Measurements from ENCODE around the gene DNAJC5. TPM values are rescaled to one million over a fixed set of nuclear protein-coding genes. Genes with fewer than 3 reads are reported as not detected.

Gene DNAJC5
- total RNA-seq, 4 donors from 2014 or later: 40.6 to 59.7 (median 49.7) TPM

DNA sequence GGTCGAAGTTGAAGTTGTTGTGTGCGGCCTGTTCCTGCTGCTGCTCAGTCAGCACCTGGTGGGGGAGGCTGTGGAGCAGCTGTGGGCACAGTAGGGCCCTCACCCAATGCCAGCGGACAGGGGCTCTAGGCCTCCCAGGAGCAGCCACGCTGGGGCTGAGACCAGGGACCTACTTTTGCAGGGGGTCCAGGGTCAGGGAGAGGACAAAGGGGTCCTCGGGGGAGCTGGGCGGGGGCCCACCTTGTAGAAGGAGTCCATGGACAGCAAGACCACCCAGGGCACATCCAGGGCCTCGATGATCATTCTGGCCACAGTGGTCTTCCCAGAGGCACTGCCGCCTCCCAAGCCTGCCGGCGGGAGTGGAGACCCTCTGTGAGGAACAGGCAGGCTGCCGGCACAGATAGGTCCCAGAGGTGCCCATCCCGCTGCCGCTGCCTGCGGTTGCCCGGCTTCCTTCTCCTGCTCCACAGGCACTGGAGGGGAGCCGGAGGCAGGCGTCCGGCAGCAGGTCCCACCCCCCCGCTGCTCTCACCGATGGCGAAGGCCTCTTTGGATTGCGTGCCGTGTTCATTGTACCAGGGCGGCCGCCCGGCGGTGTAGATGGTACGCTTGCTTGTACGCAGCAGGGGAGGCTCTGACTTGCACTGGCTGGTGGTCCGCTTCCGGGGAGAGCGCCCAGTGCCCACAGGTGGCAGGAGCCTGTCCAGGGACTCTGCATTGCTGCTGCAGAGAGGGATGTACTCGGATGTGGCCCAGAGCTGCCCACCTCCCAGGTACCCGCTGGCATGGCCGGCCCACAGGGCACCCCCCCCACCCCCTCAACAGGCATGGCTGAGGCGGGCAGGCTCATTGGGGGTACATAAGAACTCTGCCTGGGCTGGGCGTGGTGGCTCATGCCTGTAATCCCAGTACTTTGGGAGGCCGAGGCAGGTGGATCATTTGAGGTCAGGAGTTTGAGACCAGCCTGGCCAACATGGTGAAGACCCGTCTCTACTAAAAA, 51.3 kb downstream of the DNAJC5 start:
- no peak for DNase-seq (ENCODE audit: low spot score in 2 of 2)
- WGBS, 2 donors: 92 to 94% methylated on average over 34 to 38 of the region's 39 CpGs
- TF ChIP-seq, protein P1, sequence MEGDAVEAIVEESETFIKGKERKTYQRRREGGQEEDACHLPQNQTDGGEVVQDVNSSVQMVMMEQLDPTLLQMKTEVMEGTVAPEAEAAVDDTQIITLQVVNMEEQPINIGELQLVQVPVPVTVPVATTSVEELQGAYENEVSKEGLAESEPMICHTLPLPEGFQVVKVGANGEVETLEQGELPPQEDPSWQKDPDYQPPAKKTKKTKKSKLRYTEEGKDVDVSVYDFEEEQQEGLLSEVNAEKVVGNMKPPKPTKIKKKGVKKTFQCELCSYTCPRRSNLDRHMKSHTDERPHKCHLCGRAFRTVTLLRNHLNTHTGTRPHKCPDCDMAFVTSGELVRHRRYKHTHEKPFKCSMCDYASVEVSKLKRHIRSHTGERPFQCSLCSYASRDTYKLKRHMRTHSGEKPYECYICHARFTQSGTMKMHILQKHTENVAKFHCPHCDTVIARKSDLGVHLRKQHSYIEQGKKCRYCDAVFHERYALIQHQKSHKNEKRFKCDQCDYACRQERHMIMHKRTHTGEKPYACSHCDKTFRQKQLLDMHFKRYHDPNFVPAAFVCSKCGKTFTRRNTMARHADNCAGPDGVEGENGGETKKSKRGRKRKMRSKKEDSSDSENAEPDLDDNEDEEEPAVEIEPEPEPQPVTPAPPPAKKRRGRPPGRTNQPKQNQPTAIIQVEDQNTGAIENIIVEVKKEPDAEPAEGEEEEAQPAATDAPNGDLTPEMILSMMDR (IDR thresholded peaks at IDR 0.05): no peak
- no peak for TF ChIP-seq POLR2A (IDR thresholded peaks at IDR 0.05)
- H3K4me3 ChIP-seq (ENCODE audit: low read depth, poor library complexity, severe bottlenecking): no peak overlapping the region
- intact Hi-C loops (cut with DNase I; ENCODE audit: low total_unique reads): no loop called here

DNA sequence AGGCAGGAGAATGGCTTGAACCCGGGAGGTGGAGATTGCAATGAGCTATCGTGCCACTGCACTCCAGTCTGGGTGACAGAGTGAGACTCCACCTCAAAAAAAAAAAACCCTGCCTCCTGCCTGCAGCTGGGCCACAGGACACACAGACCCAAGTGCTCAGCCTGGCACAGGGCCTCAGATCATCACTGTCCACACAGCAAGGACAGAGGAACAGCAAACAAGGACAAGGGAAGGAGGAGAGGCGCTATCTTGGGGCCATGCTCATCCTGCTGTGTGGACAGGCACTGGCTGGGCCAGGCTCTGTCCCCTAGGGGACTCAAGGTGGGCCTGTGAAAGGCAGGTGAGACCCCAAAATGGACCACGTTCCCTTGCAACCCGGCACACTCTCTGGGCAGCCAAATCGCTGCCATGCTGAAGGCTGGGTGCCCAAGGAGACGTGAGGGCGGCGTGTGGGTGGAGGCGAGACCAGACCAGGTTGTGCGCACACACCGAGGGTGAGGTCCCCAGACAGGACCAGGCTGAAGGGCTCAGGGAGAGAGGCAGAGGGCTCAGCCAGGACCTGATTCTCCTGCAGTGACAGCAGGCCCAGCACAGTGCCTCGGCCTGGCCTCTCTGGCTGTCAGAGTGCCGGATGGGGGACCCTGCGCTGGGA, 52.2 kb downstream of the DNAJC5 start:
- intact Hi-C loops (cut with DNase I; ENCODE audit: low total_unique reads): no loop called here
- DNase-seq (ENCODE audit: low spot score in 2 of 2): no peak
- TF ChIP-seq POLR2A (IDR thresholded peaks at IDR 0.05): no peak
- TF ChIP-seq, protein P1 (IDR thresholded peaks at IDR 0.05): no peak
- 73 to 87% methylated on average over 7 to 14 of the region's 15 CpGs for WGBS, 2 donors
- H3K4me3 ChIP-seq (ENCODE audit: low read depth, poor library complexity, severe bottlenecking): no peak overlapping the region

DNA sequence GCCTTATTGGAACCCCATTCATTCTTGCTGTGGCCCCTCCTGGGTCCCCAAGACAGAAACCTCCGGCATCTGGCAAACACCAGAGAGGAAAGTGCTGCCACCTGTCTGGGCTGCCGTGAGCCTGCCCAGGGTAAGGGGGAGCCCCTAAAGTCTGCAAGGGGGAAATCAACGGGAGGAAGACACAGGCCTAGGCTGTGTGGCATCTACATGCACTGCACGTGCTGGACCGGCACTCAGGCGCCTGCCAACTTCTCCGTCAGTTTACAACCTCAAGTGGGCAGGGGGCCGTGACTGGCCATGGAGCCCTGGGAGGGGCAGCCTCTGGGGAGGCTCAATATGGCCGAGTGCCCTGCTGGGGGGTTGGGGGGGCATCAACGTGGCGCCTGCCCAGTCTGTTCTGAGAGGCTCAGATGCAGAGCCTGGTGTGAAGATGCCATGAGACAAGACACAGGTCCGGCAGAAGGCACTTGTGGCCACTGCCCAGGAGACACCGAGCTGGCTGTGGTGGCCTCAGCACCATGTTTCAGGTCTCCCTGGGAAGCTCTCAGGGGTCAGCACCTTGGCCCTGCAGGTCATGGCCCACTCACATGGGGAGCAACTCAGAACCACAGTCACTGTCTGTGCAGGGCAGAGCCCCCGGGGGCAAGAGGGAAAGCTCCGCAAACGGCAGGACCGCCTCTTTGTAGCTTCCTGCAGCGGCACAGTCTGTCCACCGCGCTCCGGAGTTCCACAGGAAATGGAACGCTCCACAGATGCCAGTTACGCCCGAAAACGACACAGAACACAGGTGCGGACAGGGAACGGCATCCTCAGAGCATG, 52.9 kb downstream of the DNAJC5 start:
- DNase-seq (ENCODE audit: low spot score in 2 of 2): no peak
- no peak overlapping the region for H3K4me3 ChIP-seq (ENCODE audit: low read depth, poor library complexity, severe bottlenecking)
- TF ChIP-seq, protein P1 (IDR thresholded peaks at IDR 0.05): no peak
- no peak for TF ChIP-seq POLR2A (IDR thresholded peaks at IDR 0.05)
- 22 to 27% methylated on average over 22 to 25 of the region's 27 CpGs for WGBS, 2 donors
- intact Hi-C loops (cut with DNase I; ENCODE audit: low total_unique reads): no loop called here

DNA sequence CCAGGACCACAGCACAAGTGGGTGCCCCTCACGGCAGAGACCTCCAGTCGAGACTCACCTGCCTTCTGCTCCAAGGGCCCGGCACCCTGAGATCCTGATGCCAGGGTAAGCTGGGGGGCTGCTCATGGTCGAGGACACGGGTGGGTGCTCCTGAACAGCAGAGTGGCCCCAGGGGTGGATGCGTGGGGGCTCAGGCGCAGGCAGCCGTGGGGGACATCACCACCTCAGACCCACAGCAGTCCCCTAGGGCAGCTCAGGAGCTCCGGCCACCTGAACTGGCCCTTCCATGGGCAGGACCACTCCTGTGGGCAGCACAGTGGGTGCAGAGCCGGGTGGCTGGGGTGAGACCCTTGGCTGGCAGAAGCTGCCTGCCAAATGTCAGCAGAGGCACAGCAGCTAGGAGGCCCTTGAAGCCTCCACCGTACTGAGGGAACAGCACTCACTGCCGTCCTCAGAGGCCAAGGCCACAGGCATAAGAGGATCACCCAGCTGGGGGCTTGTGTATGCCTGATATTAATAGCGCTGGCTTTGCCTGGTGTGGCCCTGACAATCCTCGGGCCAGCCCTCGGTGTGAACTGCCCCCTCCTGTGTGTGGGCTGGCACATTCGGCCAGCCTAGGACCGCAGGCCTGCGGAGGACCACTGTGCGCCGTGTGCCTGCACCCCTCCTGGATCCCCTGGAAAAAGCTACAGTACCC, 55.9 kb downstream of the DNAJC5 start:
- H3K4me3 ChIP-seq (ENCODE audit: low read depth, poor library complexity, severe bottlenecking): no peak overlapping the region
- intact Hi-C loops (cut with DNase I; ENCODE audit: low total_unique reads): no loop called here
- DNase-seq (ENCODE audit: low spot score in 2 of 2): no peak
- WGBS, 2 donors: 59 to 78% methylated on average over 8 to 15 of the region's 20 CpGs
- TF ChIP-seq, protein P1 (IDR thresholded peaks at IDR 0.05): no peak
- TF ChIP-seq POLR2A (IDR thresholded peaks at IDR 0.05): no peak
